ENCODE data around the gene WSB2.
"Not testable (repeated sequence)": the region's sequence is repeated elsewhere in the genome, so short reads cannot be mapped to it uniquely, and the experiment has no call there.

The WSB2 gene

DNA sequence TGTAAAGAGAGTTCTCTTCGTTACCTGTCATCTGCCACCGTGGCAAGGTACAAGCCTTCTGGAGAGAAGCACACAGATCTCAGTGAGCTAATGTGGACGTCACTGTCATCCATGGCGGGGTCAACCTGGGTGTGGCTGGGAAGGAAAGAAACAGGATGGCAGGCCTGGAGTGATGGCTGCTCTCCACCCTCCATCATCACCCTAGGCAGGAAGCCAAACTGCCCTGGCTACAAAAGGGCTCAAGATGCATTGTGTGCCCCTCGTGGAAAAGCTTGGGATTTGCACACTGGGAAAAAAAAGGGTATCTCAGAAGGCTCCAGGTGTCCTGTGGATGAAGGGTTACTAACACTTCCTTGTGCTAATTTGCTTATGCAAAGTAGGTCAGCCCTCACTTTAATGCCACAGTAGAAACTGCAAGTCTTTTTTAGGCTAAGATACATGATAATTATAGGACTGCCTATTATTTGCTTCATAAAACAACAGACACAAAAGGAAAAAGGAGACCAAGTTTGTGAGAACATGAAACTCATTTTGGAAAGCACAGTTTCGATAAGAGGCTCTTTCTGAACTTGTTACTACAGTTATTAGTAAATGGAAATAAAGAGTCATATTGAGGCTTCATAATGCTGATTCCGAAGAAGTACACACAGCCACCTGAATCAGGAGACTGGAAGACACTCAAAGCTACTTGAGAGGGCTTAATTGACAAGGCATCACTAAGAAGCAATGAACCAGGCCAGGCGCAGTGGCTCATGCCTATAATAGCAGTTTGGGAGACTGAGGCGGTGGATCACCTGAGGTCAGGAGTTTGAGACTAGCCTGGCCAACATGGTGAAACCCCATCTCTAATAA, 25.6 kb downstream of the WSB2 start:
- DNase-seq (ENCODE audit: low read depth, low spot score) = no peak
- no peak overlapping the region for H3K4me3 ChIP-seq (ENCODE audit: low read length)
- no CpG with 5 or more reads among the region's 9 CpGs for WGBS (ENCODE audit: insufficient coverage, insufficient read length)
- H3K4me1 ChIP-seq (ENCODE audit: control insufficient read depth, insufficient read depth, low read length) = no peaks in the 10 kb centered on the region; the same call in 1 of the 2 replicates
- no peak overlapping the region for H3K27ac ChIP-seq (ENCODE audit: low read length)
- H3K36me3 ChIP-seq (ENCODE audit: control insufficient read depth, insufficient read depth, low read length) = peaks cover 35% of the 10 kb centered on the region
- H3K9me3 ChIP-seq (ENCODE audit: control insufficient read depth, insufficient read depth, low read length) = no peaks in the 10 kb centered on the region
- no peaks in the 10 kb centered on the region for H3K27me3 ChIP-seq (ENCODE audit: control insufficient read depth, insufficient read depth, low read length)

DNA sequence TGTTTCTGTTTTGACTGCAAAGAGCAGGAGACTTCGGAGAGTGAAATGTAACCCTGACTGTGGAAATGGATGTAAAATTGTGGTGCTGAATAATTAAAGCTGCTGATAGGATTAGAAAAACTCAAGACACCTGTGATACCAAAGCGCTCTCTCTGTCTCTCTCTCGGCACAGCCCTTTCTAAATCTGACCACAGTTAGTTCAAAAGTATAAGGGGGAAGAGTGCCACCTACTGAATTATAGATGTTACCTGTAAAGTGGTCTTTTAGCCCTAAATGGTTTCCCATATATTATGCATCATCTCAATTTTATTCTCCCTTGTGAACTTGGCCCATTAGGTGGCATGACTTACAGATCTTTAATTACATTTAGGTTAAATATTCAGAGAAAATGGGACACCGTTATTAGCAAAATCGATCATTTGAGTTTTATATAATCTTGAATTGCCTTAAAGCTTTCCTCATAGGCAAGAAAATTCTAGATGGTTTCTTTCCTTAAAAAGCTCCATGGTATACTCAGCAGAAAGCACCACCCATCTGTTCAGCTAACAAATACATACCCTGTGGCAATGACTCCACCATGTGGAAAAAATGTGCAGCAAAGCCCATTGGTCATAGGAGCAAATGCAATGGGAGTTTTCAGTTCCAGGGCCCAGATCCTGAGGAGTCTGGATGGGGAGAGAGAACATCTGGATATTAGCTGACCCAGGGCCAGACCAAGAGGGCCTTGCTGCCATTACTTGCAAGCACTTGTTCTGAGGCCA, 26.4 kb downstream of the WSB2 start:
- no peaks in the 10 kb centered on the region for H3K9me3 ChIP-seq (ENCODE audit: control insufficient read depth, insufficient read depth, low read length)
- DNase-seq (ENCODE audit: low read depth, low spot score) = no peak
- no peak overlapping the region for H3K27ac ChIP-seq (ENCODE audit: low read length)
- H3K36me3 ChIP-seq (ENCODE audit: control insufficient read depth, insufficient read depth, low read length) = peaks cover 31% of the 10 kb centered on the region
- no peaks in the 10 kb centered on the region; the same call in 1 of the 2 replicates for H3K4me1 ChIP-seq (ENCODE audit: control insufficient read depth, insufficient read depth, low read length)
- H3K27me3 ChIP-seq (ENCODE audit: control insufficient read depth, insufficient read depth, low read length) = no peaks in the 10 kb centered on the region
- no CpG with 5 or more reads among the region's 5 CpGs for WGBS (ENCODE audit: insufficient coverage, insufficient read length)
- H3K4me3 ChIP-seq (ENCODE audit: low read length) = no peak overlapping the region

DNA sequence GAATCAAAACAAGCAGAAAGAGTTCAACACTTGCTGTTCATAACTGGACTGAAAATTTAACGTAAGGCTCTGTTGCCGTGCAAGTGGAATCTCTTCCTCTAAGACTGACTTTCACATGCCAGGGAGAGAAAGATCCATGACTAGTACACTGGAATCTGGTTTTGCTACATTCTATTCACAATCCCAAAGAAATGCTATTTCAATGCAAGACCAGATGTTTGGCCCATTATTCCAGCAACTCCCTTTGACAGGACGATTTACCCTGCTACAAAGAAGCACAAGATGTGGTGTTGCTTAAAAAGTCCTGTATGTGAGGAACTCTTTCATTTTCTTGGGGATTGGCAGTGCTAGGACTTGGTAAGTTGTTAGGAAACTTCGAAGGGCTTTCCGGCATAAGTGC, 27.1 kb downstream of the WSB2 start:
- Histone ChIP-seq H3K4me3 (ENCODE audit: low read length) (no peak overlapping the region), H3K9me3 (ENCODE audit: control insufficient read depth, insufficient read depth, low read length) (no peaks in the 10 kb centered on the region), H3K27me3 (ENCODE audit: control insufficient read depth, insufficient read depth, low read length) (no peaks in the 10 kb centered on the region), H3K27ac (ENCODE audit: low read length) (no peak overlapping the region), H3K4me1 (ENCODE audit: control insufficient read depth, insufficient read depth, low read length) (no peaks in the 10 kb centered on the region; the same call in 1 of the 2 replicates), H3K36me3 (ENCODE audit: control insufficient read depth, insufficient read depth, low read length) (peaks cover 31% of the 10 kb centered on the region)
- no CpG with 5 or more reads among the region's 5 CpGs for WGBS (ENCODE audit: insufficient coverage, insufficient read length)
- DNase-seq (ENCODE audit: low read depth, low spot score) = no peak

DNA sequence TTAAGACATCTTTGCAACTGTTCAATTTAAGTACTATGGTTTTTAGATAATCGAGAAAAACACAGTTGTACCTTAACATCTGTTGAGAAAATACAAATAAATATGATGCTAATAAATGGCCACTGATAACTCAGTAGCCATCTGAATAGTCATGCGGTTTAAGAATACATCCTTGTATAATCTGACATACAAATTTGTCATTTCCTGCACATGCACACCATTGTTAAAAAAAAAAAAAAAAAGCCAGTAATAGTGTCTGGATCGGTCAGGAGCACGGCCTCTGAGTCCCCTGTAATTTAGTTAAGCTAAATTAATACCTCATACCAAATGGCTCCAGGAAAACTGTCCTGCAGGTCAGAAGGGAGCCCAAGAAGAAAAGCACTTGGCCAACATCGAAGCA, 27.7 kb downstream of the WSB2 start:
- Histone ChIP-seq H3K9me3 (ENCODE audit: control insufficient read depth, insufficient read depth, low read length) (no peaks in the 10 kb centered on the region), H3K4me3 (ENCODE audit: low read length) (no peak overlapping the region), H3K4me1 (ENCODE audit: control insufficient read depth, insufficient read depth, low read length) (no peaks in the 10 kb centered on the region; the same call in 1 of the 2 replicates), H3K36me3 (ENCODE audit: control insufficient read depth, insufficient read depth, low read length) (peaks cover 31% of the 10 kb centered on the region), H3K27ac (ENCODE audit: low read length) (no peak overlapping the region), H3K27me3 (ENCODE audit: control insufficient read depth, insufficient read depth, low read length) (no peaks in the 10 kb centered on the region)
- DNase-seq (ENCODE audit: low read depth, low spot score) = no peak
- no CpG with 5 or more reads among the region's 5 CpGs for WGBS (ENCODE audit: insufficient coverage, insufficient read length)

DNA sequence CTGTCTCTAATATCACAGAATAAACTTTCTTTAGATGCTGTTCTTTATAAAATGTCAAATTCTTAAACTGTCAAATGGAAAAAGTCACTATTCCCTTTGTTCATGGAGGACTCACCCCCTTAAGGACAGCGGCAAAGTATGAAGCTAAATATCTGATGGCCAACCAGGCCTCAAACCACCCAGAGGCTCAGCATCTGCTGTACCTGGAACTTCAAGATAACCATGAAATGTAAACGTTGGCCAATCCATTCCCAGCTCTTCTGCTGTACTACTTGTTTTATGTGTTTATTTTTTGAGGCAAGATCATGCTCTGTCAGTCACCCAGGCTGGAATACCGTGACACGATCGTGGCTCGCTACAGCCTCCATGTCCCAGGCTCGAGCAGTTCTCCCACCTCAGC, 28.8 kb downstream of the WSB2 start:
- Histone ChIP-seq H3K27me3 (ENCODE audit: control insufficient read depth, insufficient read depth, low read length) (no peaks in the 10 kb centered on the region), H3K27ac (ENCODE audit: low read length) (no peak overlapping the region), H3K4me3 (ENCODE audit: low read length) (no peak overlapping the region), H3K36me3 (ENCODE audit: control insufficient read depth, insufficient read depth, low read length) (peaks cover 27% of the 10 kb centered on the region), H3K9me3 (ENCODE audit: control insufficient read depth, insufficient read depth, low read length) (no peaks in the 10 kb centered on the region), H3K4me1 (ENCODE audit: control insufficient read depth, insufficient read depth, low read length) (no peaks in the 10 kb centered on the region; the same call in 1 of the 2 replicates)
- WGBS (ENCODE audit: insufficient coverage, insufficient read length) = no CpG with 5 or more reads among the region's 7 CpGs
- no peak for DNase-seq (ENCODE audit: low read depth, low spot score)

DNA sequence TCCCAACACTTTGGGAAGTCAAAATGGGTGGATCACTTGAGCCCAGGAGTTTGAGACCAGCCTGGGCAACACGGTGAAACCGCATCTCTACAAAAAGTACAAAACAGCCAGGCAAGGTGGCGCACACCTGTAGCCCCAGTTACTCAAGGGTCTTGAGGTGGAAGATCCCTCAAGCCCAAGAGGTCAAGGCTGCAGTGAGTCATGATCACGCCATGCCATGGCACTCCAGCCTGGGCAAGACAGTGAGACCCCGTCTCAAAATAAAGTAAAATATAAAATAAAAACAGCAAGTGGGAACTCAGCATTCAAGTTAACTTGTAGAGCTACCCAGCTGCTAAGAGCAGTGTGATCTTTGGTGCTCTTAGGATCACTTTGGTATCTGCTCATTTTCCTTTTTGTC, 31.8 kb downstream of the WSB2 start:
- no CpG with 5 or more reads among the region's 5 CpGs for WGBS (ENCODE audit: insufficient coverage, insufficient read length)
- DNase-seq (ENCODE audit: low read depth, low spot score) = no peak
- Histone ChIP-seq H3K27ac (ENCODE audit: low read length) (no peak overlapping the region), H3K4me3 (ENCODE audit: low read length) (no peak overlapping the region), H3K27me3 (ENCODE audit: control insufficient read depth, insufficient read depth, low read length) (no peaks in the 10 kb centered on the region), H3K4me1 (ENCODE audit: control insufficient read depth, insufficient read depth, low read length) (no peaks in the 10 kb centered on the region), H3K36me3 (ENCODE audit: control insufficient read depth, insufficient read depth, low read length) (peaks cover 29% of the 10 kb centered on the region; the same call in 1 of the 2 replicates), H3K9me3 (ENCODE audit: control insufficient read depth, insufficient read depth, low read length) (no peaks in the 10 kb centered on the region)

DNA sequence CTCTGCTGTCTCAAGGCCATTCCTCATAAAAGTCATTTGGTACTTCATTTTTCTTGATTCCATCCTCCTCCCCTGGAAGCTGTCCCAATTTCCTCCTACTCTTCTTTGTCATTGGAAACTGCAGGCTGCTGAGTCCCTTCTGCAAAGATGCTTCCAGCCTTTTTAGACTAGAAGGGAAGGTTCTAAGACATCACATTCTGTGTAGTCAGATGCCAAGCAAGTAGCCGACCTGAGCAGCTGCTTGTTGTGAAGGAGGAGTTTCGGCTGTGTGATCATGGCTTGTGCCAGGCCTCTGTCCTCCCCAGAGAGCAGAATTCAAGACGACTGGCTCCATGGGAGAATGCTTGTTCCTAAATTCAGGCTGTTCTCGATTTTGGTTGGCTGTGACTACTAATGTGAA, 35.8 kb downstream of the WSB2 start:
- DNase-seq (ENCODE audit: low read depth, low spot score) = no peak
- WGBS (ENCODE audit: insufficient coverage, insufficient read length) = no CpG with 5 or more reads among the region's 4 CpGs
- Histone ChIP-seq H3K36me3 (ENCODE audit: control insufficient read depth, insufficient read depth, low read length) (peaks cover 20% of the 10 kb centered on the region; the same call in 1 of the 2 replicates), H3K27ac (ENCODE audit: low read length) (no peak overlapping the region), H3K4me3 (ENCODE audit: low read length) (no peak overlapping the region), H3K27me3 (ENCODE audit: control insufficient read depth, insufficient read depth, low read length) (no peaks in the 10 kb centered on the region), H3K4me1 (ENCODE audit: control insufficient read depth, insufficient read depth, low read length) (no peaks in the 10 kb centered on the region), H3K9me3 (ENCODE audit: control insufficient read depth, insufficient read depth, low read length) (no peaks in the 10 kb centered on the region)

DNA sequence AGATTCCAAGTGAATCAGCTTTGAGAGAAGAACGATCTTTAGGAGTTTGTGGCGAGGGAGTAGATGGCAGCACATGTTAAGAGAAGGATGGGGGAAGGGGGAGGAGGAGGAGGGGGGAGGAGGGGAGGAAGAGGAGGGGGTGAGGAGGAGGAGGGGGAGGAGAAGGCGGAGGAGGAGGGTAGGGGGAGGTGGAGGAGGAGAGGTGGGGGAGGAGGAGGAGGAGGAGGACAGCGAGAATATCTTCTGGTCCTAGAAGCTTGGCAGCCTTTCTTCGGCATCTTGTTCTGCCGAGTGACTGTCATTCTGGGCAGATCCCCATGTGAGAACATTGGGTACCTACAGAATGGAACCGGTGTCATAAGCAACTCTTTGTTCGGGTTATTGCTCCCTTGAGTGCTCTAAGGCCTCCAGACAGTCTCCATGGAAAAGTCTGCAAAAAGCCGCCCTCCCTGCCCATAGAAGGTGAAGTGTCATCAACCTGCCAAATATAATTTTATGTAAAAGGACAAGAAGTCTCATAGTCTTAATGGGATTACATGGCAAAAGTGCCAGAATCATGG, 37.6 kb downstream of the WSB2 start:
- WGBS (ENCODE audit: insufficient coverage, insufficient read length) = no CpG with 5 or more reads among the region's 9 CpGs
- Histone ChIP-seq H3K4me3 (ENCODE audit: low read length) (no peak overlapping the region), H3K27ac (ENCODE audit: low read length) (no peak overlapping the region), H3K27me3 (ENCODE audit: control insufficient read depth, insufficient read depth, low read length) (no peaks in the 10 kb centered on the region), H3K36me3 (ENCODE audit: control insufficient read depth, insufficient read depth, low read length) (peaks cover 27% of the 10 kb centered on the region; the same call in 1 of the 2 replicates), H3K9me3 (ENCODE audit: control insufficient read depth, insufficient read depth, low read length) (no peaks in the 10 kb centered on the region), H3K4me1 (ENCODE audit: control insufficient read depth, insufficient read depth, low read length) (no peaks in the 10 kb centered on the region)
- DNase-seq (ENCODE audit: low read depth, low spot score) = no peak

DNA sequence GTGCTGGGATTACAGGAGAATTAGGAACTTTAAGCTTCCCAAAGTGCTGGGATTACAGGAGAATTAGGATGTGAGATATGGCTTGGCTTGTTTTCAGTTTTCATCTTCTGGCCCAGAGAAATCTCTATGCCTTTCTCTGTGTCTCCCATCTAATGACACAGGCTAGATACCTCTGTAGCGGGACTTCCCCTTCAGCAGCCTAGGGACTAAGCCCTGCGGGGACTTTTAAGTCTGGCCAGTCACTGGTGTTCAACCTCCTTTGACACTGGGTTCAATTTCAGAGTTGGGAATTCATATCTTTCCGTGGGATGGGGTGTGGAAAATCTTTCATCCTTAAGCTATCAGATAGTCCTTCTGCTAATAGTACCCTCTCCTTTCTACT, 38.3 kb downstream of the WSB2 start:
- DNase-seq (ENCODE audit: low read depth, low spot score) = no peak
- Histone ChIP-seq H3K4me1 (ENCODE audit: control insufficient read depth, insufficient read depth, low read length) (no peaks in the 10 kb centered on the region), H3K36me3 (ENCODE audit: control insufficient read depth, insufficient read depth, low read length) (peaks cover 27% of the 10 kb centered on the region; the same call in 1 of the 2 replicates), H3K27me3 (ENCODE audit: control insufficient read depth, insufficient read depth, low read length) (no peaks in the 10 kb centered on the region), H3K9me3 (ENCODE audit: control insufficient read depth, insufficient read depth, low read length) (no peaks in the 10 kb centered on the region), H3K4me3 (ENCODE audit: low read length) (no peak overlapping the region), H3K27ac (ENCODE audit: low read length) (no peak overlapping the region)
- WGBS (ENCODE audit: insufficient coverage, insufficient read length) = no CpG with 5 or more reads among the region's 3 CpGs

DNA sequence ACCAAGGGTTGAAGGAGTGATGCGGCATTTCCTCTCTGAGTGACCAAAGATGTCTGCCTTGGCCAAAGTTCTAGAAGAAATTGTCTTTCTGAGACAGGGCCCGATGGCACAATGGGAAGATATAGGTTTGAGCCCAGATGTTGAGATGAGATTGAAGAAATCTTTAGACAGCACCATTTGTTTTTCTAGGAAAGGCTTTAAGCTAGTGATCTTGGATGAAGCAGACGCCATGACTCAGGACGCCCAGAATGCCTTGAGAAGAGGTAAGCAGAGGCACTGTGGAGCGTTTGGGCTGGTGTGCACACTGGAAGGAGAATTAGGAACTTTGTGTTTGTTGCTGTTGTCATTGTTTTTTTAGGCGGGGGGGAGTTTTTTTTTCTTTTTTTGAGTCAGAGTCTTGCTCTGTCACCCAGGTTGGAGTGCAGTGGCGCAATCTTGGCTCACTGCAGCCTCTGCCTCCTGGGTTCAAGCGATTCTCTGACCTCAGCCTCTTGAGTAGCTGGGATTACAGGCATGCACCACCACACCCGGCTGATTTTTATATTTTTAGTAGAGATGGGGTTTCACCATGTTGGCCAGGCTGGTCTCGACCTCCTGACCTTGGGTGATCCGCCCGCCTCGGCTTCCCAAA, 38.8 kb downstream of the WSB2 start:
- not testable (repeated sequence) for H3K4me3 ChIP-seq (ENCODE audit: low read length); DNase-seq (ENCODE audit: low read depth, low spot score); H3K27me3 ChIP-seq (ENCODE audit: control insufficient read depth, insufficient read depth, low read length); H3K9me3 ChIP-seq (ENCODE audit: control insufficient read depth, insufficient read depth, low read length); H3K4me1 ChIP-seq (ENCODE audit: control insufficient read depth, insufficient read depth, low read length); H3K27ac ChIP-seq (ENCODE audit: low read length)
- no CpG with 5 or more reads among the region's 13 CpGs for WGBS (ENCODE audit: insufficient coverage, insufficient read length)
- peaks cover 27% of the 10 kb centered on the region; the same call in 1 of the 2 replicates for H3K36me3 ChIP-seq (ENCODE audit: control insufficient read depth, insufficient read depth, low read length)
